Measurements from ENCODE around the gene FAM156A.
"Not testable (repeated sequence)": the region's sequence is repeated elsewhere in the genome, so short reads cannot be mapped to it uniquely, and the experiment has no call there.

Gene FAM156A

GRCh38 chrX:52905531-52905930 is 52.8 kb downstream of the FAM156A start:
- not testable (repeated sequence) for DNase-seq (ENCODE audit: low spot score)
